Stimulated activated CD4-positive, alpha-beta T cell treated with anti-CD3 and anti-CD28 coated beads, Interleukin-1b, Interleukin-23, amount 100 ng/mL, for 1 hour (primary cell): ENCODE data around the gene CDS2.
A peak's percentile ranks its signal among the peaks of the same experiment; 100 is the strongest.

Experiments used
- DNase-seq, 2 donors: peaks; one replicate each; pipeline ENCODE4 v3.0.0-alpha.2; 2020; ENCODE audit warnings: low read depth in 2 of 2

The CDS2 gene

DNA sequence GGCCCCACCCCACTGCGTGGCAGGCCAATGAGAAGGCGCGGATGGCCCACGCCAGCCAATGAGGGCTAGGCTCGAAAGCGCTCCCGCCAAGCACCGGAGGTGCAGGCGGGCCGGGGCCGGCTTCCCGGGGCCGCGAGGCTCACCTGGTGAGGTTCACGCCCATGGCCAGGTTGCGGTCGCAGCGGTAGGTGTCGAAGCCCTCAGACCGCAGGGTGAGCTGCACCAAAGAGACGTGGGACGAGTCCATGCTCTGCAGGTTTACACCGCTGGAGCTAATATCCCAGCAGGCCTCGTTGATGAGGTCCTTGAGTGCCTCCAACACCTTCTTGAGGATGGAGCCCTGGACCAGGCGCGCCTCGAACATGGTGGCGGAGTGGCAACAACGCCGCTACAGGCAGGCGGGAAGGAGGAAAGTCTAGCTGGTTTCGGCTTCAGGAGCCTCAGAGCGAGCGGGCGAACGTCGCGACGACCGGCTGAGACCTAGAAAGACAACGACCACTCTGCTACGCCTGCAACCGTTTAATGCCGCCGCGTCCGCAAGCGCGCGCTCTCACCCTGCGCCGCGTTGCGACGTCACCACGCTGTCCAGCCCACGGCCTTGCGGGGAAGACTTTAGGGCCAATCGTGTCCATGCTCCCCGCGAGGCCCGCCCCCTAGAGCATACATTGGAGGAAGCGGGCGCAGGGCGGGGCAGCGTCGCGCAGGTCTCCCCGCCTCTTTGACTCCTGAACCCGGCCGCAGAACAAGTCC is 7.2 kb upstream of the CDS2 start, which contains the start of gene PCNA:
Gene PCNA, minus strand, starts transcription at position 524 of the 750 bp plus-strand sequence. Its CDS starts 160 bp downstream, at position 364.
- peak; percentile 81 to 90 for DNase-seq

DNA sequence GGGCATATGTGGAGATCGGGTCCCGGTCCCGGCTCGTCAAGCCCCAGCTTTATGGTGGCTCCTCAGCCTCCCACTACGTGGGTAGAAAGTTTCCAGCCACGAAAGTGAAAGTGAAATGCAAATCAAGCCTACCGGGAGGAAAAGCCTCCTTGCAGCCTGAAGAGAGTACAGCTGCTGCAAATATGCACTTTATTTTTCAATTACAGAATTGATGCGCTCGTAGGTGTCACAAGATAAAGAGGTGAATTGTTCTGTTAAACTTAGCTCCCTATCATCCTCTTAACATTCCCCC is 6.7 kb upstream of the CDS2 start:
- DNase-seq = no peak

DNA sequence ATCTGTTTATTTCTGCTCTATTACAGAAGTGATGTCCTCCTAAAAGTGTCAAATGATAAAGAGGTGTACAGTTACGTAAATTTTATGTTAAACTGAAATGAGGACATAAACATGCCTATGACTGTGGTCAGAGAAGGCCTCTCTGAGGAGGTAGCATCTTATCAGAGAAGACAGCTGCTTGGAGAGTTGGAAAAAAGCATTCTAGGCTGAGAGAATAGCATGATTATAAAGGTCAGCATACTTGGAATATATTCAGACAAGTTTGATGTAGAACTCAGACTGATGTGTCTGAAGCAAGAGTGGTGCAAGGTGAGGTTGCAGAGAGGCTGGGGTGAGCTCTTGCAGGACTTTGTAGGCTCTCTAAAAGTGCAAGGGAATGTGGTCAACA is 3.9 kb upstream of the CDS2 start:
- no peak for DNase-seq

DNA sequence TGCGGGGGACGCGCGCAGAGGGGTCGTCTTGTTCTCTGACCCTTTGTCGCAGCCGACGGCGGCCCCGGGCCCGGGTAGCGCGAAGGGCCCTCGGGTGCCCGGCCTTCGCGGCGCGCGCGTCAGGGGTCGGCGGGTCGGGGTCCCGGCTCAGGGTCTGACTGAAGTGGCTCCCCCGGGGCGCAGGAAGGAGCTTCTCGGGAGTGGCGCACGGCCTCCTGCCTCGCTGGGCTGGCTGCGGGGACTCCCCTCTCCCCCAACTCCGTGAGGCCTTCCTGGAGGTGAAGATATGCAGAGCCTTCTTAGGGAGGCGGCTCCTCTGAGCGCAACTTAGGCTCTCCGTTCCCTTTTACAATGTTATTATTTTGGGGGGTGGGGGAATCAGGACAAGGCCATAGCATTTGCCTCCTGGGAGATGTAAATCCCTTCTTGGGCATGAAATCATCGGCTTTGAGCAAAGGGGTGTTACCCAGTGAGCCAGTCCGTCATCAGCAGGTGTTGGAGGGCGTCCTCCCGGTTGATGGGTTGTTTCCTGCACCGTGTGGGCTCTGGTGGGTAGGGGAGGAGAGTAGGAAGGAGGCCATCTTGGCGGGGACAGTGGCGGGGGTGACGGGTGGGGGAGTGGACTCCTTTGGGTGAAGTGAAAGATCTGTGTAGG is 523 bp downstream of the CDS2 start:
- DNase-seq = peak; percentile 17

DNA sequence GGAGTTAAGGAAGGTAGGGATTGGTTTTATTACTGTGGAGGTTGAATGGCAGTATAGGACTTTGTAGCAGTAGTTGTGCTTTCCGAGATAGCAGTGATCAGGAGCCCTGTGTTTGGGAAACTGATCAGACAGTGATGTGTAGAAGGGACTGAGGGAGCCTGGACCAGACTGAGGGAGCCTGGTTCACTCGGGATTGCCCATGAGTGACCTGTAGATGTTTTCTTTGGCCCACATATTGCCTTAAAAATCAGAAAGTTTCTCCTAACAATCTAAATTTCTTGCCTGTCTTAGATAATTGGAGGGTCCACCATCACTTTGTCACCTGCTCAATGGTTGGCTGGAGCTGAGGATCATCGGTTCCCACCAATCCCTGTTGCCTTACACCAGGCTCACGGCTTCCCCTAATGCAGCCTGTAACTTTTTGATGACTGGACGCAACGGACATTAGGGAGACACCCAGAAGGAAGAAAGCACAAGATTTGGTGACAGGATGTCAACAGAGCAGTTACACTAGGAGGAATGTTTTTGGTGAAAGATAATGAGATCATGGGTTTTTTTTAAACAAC is 1.1 kb downstream of the CDS2 start:
- no peak for DNase-seq

DNA sequence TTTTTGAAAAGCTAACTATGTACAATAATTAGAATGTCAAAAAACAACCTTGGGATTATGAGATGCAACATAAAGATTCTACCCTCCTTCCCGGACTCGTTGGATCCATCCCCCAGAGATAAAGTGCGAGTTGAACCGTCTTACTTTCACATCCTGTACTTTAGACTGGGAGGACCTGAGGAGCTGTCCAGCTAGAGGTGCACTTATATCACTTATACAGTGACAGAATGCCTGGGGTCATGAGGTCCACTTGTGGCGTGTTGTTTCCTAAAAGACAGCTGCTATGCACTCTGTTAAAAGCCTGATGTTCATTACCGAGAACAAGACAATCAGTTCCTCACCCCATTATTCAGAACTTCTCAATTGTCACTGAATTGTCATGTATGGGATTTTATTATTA is 2.1 kb downstream of the CDS2 start:
- DNase-seq = no peak

DNA sequence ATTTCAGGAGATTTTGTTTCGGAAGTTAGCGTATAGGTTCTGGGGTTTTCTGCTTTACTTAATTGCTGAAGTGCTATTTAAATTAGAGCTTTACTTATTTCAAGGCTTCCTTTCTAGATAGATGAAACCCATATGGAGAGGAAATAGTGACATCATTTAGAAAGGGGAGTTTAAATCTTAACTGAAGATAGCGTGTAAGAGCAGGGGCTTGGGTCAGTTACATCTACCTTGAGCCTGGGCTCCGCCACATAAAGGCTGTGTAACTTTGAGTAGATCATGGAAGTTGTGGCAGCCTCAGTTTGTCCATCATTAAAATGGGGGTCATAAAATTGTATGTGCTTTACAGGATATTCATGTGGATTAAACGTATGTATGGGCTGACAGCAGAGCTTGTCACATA is 4.7 kb downstream of the CDS2 start:
- DNase-seq = no peak

DNA sequence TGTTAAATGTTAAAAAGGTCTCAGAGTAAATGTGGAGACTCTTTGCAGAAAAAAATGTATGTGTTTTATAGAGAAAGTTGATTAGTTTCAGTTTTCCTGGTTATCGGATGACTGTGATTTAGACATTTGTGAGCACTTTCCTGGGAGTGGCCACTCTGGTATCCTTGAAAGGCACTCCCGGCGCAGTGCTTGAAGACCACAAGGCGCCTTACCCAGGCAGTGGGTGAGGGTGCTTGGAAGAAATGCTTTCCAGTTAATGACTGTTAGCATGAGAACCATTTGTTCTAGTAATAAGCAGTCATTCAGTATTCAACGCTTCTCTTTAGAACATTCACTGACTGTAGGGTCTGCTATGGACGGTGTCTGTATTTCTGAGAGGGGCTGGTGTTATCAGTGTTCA is 7.2 kb downstream of the CDS2 start:
- DNase-seq = no peak

DNA sequence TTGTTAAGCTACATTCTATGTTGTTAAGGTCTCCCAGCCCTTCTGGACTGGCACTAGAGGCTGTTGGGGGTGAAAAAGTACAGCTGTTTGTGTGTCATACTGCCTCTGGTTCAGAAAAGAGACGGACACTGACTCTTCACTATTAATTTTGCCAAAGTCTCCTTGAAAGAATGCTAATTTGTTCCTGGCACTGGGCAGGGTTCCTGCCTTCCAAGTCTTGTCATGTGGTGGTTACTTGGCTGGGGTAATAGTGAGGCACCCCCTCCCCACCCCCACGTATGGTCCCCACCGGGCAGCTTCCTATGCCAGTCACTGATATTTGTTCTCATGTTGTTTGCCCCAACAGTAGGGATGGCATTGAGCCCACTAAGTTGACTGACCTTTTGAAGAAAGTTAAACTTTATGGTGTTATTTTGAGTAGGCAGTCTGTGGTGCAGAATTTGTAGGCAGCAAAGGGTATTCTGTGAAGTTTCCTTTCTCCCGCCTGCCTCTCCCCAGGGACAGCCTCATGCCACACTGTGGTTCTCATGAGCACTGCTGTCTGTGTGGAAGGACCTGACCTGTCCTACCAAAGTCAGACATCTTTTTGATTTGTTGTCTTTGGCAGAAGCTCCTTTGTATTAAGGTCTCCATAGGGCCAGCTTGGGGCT is 8.7 kb downstream of the CDS2 start:
- no peak for DNase-seq

DNA sequence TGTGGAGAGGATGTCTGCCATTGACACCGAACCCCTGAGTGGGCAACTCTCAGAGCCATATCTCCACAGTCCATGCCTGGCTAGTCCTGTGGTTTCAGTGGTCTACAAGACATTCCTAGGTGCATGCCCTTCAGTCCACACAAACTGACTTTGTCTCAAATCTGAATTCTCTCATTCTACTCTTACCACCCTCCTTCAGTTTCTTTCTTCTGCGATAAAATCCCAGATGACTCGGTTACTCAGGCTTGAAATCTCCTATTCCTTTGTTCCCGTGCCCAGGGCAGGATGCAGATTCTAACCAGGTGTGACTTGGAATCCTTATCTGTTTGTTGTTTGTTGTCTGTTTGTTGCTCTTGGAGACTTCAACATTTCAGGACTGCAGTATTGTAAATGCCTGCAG is 9.3 kb downstream of the CDS2 start:
- DNase-seq = no peak

DNA sequence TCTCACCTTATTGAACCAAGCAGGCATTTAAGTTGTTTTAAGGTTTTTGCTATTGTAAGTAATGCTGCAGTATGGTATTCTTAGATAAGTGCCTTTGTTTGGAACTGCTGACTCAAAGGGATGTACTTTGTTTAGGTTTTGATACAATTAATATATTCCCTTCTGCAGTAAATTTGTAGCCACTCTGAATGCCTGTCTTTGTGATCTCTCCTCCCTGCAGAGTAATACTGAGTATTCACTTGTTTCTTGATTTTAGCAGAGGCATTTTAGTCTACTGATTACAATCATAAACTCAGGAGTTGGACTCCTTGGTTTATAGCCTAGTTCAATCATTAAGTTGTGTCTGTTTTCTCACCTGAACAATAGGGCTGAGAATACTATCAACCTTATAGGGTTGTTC is 13.4 kb downstream of the CDS2 start:
- no peak for DNase-seq

DNA sequence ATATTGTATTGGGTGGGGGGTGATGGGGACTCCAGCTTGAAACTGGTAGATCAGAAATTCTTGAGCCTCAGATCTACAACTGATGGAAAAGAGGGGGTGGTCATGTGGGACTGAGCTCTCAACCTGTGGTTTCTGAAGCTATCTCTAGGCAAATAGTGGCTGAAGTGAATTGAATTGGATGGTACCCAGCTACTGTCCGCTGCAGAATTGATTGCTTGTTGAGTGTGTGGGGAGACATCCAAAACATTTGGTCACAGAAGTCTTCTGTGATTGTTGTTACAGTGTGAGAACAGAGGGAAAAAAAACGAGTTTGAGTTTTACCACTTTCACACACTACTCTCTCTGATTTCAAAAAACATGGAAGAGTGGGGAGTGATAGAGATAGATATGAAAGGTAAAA is 14.8 kb downstream of the CDS2 start:
- DNase-seq = no peak

DNA sequence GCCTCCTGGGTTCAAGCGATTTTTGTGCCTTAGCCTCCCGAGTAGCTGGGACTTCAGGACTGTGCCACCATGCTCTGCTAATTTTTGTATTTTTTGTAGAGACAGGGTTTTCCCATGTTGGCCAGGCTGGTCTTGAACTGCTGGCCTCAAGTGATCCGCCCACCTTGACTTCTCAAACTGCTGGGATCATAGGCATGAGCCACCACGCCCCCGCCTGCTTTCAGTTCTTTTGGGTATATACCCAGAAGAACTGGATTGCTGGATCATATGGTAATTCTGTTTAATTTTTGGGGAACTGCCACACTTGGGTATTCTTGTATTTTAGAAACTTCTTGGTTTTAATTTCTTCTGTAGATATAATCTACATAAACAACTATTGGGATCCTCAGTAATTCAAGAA is 17.0 kb downstream of the CDS2 start:
- no peak for DNase-seq

DNA sequence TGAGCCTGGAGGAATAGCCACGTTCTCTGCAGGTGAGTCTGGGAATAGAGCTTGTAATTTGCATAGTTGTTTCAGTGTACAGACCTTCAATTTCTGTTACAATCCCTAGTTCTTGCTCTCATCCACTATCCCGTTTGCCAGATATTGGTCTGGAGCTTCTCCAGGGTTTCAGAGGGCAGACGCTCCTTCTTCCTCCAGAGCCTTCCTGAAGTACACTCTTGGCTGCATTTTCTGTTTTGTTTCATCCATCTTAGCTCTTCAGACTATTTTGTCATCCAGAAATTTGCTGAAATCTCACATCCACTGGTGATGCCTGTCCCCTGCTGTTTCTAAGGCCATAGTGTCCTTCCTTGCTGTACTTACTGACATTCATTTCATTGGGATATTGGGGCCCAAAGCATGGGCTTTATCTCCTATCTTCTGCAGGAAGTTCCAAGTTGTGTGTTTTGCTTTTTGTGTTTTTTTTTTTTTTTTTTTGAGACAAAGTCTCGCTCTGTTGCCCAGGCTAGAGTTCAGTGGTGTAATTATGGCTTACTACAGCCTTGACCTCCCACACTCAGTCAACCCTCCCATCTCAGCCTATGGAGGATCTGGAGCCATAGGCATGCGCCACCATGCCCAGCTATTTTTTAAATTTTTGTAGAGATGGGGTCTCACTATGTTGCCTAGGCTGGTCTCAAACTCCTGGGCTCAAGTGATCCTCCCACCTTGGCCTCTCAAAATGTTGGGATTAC is 18.7 kb downstream of the CDS2 start:
- no peak for DNase-seq

DNA sequence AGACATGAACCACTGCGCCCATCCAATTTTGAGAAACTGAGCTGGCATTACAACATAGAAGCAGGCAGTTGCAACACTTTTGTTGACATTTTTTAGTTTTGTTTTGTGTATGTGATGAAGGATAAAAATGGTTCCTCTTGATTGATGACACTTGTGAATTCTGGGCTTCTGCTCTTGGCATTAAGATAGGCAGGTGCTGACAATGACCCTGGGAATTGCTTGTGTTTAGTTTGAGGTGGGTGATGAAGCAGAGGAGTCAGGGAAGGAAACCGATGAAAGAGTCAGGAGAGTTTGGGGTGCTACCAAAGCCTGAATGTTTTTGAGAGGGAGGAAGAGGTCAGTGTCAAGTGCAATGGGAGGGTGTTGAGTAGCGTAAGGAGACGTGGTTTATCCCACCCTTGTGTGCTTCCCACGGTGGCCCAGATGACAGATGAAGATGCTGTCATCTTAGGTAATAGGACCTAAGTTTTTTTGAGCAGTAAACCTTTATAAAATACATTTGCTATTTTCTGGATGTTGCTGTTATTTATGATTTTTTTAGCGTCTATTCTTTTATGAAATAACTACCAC is 19.4 kb downstream of the CDS2 start:
- DNase-seq = no peak

DNA sequence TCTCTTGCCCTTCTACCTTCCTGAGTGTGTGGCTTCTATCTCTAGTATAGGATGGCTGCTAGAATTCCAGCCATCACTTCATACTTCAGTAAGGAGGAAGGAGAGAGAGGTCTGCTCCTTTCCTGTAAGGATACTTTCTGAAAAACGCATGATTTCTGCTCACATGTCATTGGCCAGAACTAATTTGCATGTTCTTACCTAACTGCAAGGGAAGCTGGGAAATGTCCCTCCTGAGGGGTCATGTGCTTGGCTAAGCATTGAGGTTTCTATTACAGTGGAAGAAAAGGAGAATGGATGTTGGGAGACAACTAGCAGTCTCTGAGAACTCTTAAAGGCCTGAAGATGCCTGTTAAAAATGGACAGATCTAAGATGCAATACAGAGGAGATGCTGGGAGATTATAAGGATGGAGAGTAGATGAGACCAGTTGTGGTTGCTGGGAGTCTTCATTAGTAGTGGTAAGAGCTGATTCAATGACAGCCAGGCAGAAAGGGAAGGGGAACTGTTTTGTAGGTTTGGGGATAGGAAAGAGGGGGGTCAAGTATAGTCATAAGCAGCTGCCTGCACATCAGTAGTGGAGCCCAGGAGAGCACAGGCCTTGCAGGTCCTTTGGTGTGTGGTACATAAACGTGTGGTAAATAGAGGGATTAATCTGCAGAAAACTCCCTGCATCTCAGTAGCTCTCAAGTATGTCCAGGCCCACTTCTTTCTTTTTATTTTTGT is 20.2 kb downstream of the CDS2 start:
- no peak for DNase-seq

DNA sequence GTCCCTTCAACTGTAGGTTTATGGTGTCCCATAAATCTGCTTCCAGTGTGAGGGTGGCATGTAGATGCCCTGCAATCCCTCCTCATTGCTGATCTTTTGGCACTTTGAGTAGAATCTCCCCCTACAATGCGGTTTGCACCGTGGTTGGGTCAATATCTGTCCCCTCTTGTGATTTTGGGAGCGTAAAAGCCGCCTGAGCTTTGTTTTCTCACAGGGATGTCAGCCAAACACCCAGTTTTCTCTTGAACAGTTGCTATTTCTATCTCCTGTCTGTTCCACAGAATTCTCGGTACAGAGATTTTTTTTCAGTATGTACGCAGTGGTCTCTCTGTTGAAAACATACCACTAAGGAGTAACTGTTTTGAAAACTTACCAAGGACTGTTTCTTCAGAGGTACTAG is 21.8 kb downstream of the CDS2 start:
- no peak for DNase-seq

DNA sequence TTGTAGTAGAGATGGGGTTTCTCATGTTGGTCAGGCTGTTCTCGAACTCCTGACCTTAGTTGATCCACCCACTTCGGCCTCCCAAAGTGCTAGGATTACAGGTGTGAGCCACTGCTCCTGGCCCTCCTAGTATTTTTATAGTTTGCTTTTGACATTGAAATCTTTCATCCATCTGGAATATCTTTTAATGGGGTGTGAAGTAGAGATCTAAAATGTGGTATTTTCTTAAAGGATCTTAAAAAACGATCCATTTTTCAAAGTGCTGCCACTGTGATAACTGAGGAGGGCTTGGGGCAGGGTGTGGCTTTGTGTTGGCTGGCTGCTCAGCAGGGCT is 23.1 kb downstream of the CDS2 start:
- DNase-seq = no peak

DNA sequence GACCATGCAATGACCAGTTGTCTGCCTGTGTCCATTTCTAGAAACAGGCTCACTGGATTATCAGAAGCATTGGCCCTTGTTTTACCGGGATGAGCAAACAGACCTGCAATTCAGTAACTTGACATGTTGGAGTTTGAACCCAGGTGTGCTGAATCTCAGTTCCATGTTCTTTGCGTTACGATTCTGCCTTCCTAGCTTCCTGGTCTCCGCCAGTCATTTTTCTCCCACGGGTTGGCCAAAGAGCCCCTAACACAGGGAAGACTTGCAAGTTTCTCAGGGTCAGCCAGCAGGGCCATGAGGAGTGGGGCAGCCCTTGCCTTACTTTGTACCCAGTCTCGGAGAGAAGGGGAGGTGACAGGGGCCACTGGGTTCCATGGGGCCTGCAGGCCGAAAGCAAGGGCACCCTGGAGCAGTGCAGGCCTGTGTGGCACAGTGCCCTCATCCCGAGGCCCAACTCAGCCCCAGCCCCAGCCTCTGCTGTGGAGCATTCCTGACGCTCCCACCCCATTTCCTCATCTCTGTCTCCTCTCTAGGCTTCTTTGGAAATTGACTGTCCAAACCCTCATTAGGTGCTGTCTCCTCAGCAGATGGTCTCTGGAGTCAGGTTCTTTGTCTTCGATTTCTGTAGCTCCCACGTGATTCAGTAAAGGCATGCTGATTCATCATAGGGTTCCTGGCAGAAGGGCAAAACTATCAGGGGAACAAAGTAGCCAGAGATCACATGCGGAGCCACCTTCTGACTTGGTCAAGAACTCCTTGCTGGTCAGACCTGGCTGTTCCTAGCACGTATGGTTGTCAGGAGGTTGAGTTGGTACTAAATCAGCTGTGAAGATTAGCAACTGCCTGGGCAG is 23.6 kb downstream of the CDS2 start:
- no peak for DNase-seq

DNA sequence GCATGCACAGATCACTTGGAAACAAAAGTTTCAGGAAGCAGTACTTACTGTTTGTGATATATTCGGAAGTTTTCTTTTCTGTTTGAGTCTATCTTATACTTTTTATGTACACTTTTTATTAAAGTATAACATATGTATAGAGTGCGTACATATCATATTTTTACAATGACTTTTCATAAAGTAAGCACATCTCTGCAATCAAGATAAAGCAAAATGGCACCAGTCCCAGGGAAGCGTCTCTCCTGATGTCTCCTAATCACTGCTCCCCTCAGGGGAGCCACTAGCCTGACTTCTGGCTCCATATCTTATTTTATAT is 26.3 kb downstream of the CDS2 start:
- no peak for DNase-seq
